GM23338 (cell line): Measurements from ENCODE around the gene ZSCAN5A.

Source experiments
- CTCF ChIP-seq, 2 experiments: fragments of 200-600 bp in 1 of 2; sonication (generic) in 1 of 2; conservative IDR thresholded peaks; 2 replicates each; pipeline versions ENCODE4 v1.5.1 to v1.6.1; 2016 to 2017; ENCODE audit warnings: antibody characterized with exemption in 2 of 2, low read depth in 2 of 2, mild to moderate bottlenecking in 2 of 2, moderate library complexity in 1 of 2
- EZH2 ChIP-seq: fragments of 200-600 bp; sonication (generic); IDR thresholded peaks from one replicate; pipeline ENCODE4 v1.8.0; 2017; ENCODE audit warnings: antibody characterized with exemption, mild to moderate bottlenecking, low read depth; ENCODE audit not compliant: unreplicated experiment
- EZH2phosphoT487 ChIP-seq: fragments of 200-600 bp; sonication (generic); IDR thresholded peaks from one replicate; pipeline ENCODE4 v1.8.1; 2018; ENCODE audit warnings: antibody characterized with exemption; ENCODE audit not compliant: unreplicated experiment
- POLR2AphosphoS5 ChIP-seq: IDR thresholded peaks from 2 replicates; pipeline ENCODE4 v1.6.1; 2016; ENCODE audit warnings: antibody characterized with exemption, low read depth
- ZNF331 ChIP-seq: fragments of 250-450 bp; sonication (Bioruptor Pico); IDR thresholded peaks from 2 replicates; pipeline ENCODE4 v1.5.0; 2020; ENCODE audit warnings: low read depth, mild to moderate bottlenecking, moderate library complexity
- TF ChIP-seq, protein P1 (sequence below): IDR thresholded peaks from one replicate; pipeline ENCODE4 v1.6.1; 2018; ENCODE audit warnings: antibody characterized with exemption; ENCODE audit not compliant: unreplicated experiment

DNA sequence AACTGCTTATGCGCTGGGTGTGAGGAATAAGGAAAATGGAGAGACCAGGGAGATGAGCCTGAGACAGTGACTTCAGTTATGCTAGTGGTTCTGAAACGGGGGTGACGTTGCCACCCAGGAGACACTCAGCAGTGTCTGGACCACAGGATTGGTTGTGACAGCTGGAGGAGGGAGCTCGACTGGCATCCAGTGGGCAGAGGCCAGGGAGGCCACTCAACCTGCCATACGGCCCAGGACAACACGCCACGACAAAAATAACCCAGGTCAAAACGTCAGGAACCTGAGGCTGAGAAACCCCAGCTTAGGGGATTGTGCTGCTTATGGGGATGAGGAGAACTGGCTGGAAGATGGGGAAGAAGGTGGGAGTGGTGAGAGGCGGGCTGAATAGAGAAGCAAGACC is 10.4 kb downstream of the ZSCAN5A start:
- TF ChIP-seq EZH2, result no peak
- no peak for TF ChIP-seq EZH2phosphoT487
- no peak for TF ChIP-seq CTCF (conservative IDR thresholded peaks at IDR 0.05; ENCODE audit: low read depth in 2 of 2)
- TF ChIP-seq, protein P1, sequence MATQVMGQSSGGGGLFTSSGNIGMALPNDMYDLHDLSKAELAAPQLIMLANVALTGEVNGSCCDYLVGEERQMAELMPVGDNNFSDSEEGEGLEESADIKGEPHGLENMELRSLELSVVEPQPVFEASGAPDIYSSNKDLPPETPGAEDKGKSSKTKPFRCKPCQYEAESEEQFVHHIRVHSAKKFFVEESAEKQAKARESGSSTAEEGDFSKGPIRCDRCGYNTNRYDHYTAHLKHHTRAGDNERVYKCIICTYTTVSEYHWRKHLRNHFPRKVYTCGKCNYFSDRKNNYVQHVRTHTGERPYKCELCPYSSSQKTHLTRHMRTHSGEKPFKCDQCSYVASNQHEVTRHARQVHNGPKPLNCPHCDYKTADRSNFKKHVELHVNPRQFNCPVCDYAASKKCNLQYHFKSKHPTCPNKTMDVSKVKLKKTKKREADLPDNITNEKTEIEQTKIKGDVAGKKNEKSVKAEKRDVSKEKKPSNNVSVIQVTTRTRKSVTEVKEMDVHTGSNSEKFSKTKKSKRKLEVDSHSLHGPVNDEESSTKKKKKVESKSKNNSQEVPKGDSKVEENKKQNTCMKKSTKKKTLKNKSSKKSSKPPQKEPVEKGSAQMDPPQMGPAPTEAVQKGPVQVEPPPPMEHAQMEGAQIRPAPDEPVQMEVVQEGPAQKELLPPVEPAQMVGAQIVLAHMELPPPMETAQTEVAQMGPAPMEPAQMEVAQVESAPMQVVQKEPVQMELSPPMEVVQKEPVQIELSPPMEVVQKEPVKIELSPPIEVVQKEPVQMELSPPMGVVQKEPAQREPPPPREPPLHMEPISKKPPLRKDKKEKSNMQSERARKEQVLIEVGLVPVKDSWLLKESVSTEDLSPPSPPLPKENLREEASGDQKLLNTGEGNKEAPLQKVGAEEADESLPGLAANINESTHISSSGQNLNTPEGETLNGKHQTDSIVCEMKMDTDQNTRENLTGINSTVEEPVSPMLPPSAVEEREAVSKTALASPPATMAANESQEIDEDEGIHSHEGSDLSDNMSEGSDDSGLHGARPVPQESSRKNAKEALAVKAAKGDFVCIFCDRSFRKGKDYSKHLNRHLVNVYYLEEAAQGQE, result no peak
- no peak for TF ChIP-seq ZNF331 (CRISPR knock-in tag)
- no peak for TF ChIP-seq POLR2AphosphoS5
